H1 (cell line): ENCODE results near the gene ARSB.

Experiments used
- CHD1 ChIP-seq: IDR thresholded peaks from 2 replicates; pipeline ENCODE4 v1.6.1; 2012; ENCODE audit warnings: low read depth, low read length, improper control_type of control experiment
- CHD2 ChIP-seq: IDR thresholded peaks from 2 replicates; pipeline ENCODE4 v1.6.1; 2012; ENCODE audit warnings: low read length, improper control_type of control experiment
- CTCF ChIP-seq, 3 experiments: IDR thresholded peaks; 1 replicate in 2 of 3; 2 replicates in 1 of 3; pipeline versions ENCODE4 v1.5.1 to v1.6.1; 2011; ENCODE audit warnings: low read length in 3 of 3, mild to moderate bottlenecking in 3 of 3, inconsistent platforms in 2 of 3, low read depth in 1 of 3, moderate library complexity in 1 of 3; ENCODE audit not compliant: insufficient read depth in 1 of 3; ENCODE audit errors: control extremely low read depth in 1 of 3
- FOSL1 ChIP-seq: IDR thresholded peaks from 2 replicates; pipeline ENCODE4 v1.6.1; 2011; ENCODE audit warnings: mild to moderate bottlenecking, low read depth, low read length, moderate library complexity; ENCODE audit not compliant: insufficient read depth
- NRF1 ChIP-seq: IDR thresholded peaks from 2 replicates; pipeline ENCODE4 v1.6.1; 2011; ENCODE audit warnings: mild to moderate bottlenecking, low read depth, low read length, improper control_type of control experiment
- POLR2AphosphoS5 ChIP-seq: IDR thresholded peaks from 2 replicates; pipeline ENCODE4 v1.6.1; 2011; ENCODE audit warnings: low read depth, low read length
- SP1 ChIP-seq: IDR thresholded peaks from 2 replicates; pipeline ENCODE4 v1.6.1; 2011; ENCODE audit warnings: low read depth, low read length
- YY1 ChIP-seq: IDR thresholded peaks from 2 replicates; pipeline ENCODE4 v1.6.1; 2011; ENCODE audit warnings: low read depth, mild to moderate bottlenecking, low read length

- TF ChIP-seq YY1 (no peak), FOSL1 (no peak), POLR2AphosphoS5 (no peak), CTCF (IDR thresholded peaks at IDR 0.05; ENCODE audit: control extremely low read depth in 1 of 3, insufficient read depth in 1 of 3, low read depth in 1 of 3, low read length in 3 of 3) (no peak), NRF1 (no peak), CHD2 (no peak), CHD1 (no peak), SP1 (no peak)
Observed at GRCh38 chr5:78979909-78980308, 5.2 kb downstream of the ARSB start.
